ENCODE results near the gene LRSAM1.

LRSAM1 gene

GRCh38 chr9:127445851-127446712 is 5.2 kb upstream of the LRSAM1 start:
- Histone ChIP-seq H3K36me3 (replicated peaks in 1 of 2; ENCODE audit: control insufficient read depth in 2 of 2, insufficient read depth in 2 of 2, low read length in 2 of 2) (peaks cover 64 to 88% of the 10 kb centered on the region in 2 donors), H3K9me3 (replicated peaks in 1 of 2; ENCODE audit: control insufficient read depth in 2 of 2, insufficient read depth in 1 of 2, low read depth in 1 of 2, low read length in 2 of 2) (peaks cover 11 to 63% of the 10 kb centered on the region in 2 donors), H3K27me3 (ENCODE audit: control insufficient read depth in 3 of 3, insufficient read depth in 3 of 3, low read depth in 1 of 3, low read length in 3 of 3) (no peaks in the 10 kb centered on the region), H3K4me3 (ENCODE audit: low read length in 2 of 2) (no peak overlapping the region), H4K91ac (ENCODE audit: low read depth, low read length, poor library complexity) (no peak overlapping the region), H3K79me1 (ENCODE audit: low read depth, low read length) (peaks cover 3% of the 10 kb centered on the region), H2AFZ (ENCODE audit: low read length) (no peak overlapping the region), H2BK15ac (ENCODE audit: low read length) (no peak overlapping the region), H3K14ac (ENCODE audit: low read length) (no peak overlapping the region), H4K8ac (ENCODE audit: low read depth, low read length) (no peak overlapping the region), H2BK12ac (ENCODE audit: low read length) (no peak overlapping the region), H3K9ac (ENCODE audit: low read depth, low read length, poor library complexity) (no peak overlapping the region), H2BK120ac (ENCODE audit: low read depth, low read length) (no peak overlapping the region), H2BK5ac (ENCODE audit: low read length) (no peak overlapping the region), H3K27ac (replicated peaks; ENCODE audit: low read length) (no peak overlapping the region), H3K4me1 (ENCODE audit: control insufficient read depth in 2 of 2, insufficient read depth in 1 of 2, low read depth in 1 of 2, low read length in 2 of 2) (peaks cover 9 to 15% of the 10 kb centered on the region in 2 donors), H2AK5ac (ENCODE audit: low read depth, low read length) (no peak overlapping the region), H3K23ac (ENCODE audit: low read depth, low read length, poor library complexity) (no peak overlapping the region), H3K4me2 (ENCODE audit: insufficient read depth, low read length, poor library complexity, severe bottlenecking) (no peak overlapping the region), H3K18ac (ENCODE audit: low read length) (no peak overlapping the region), H3K4ac (ENCODE audit: low read length) (no peak overlapping the region)
- no CpG with 5 or more reads among the region's 4 CpGs for WGBS, 2 donors (ENCODE audit: extremely low coverage in 2 of 2, insufficient read length in 2 of 2, insufficient replicate concordance in 1 of 2)
- DNase-seq (ENCODE audit: low spot score) = no peak

DNA sequence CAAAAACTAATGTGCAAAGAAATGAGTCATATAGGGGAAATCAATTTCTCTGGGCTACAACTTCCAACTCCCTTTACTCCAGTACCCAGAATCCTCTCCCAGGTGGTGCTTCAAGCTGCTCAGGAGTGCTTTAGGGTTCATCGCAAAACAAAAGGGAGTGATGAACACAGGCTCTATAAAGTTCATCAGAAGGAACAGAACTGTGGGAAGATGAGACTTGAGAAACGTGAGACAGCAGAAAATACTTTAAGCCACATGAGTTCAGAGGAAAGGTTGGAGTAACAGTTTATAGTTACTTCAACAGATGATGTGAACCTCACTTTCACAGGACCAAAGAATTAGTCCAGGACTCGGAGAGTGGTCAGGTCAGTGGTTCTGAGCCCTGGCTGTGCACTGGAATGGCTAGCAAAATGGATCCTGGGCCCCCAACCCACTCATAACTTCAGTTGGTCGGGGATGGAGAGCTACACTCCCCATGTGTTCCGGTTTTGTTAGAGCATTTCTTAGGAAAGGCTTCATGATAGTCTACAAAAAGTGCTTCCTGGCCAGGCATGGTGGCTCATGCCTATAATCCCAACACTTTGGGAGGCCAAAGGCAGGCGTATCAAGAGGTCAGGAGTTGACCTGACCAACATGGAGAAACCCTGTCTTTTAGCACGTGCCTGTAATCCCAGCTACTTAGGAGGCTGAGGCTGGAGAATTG is 4.4 kb upstream of the LRSAM1 start:
- Histone ChIP-seq H3K4me2 (ENCODE audit: insufficient read depth, low read length, poor library complexity, severe bottlenecking) (no peak overlapping the region), H3K9me3 (replicated peaks in 1 of 2; ENCODE audit: control insufficient read depth in 2 of 2, insufficient read depth in 1 of 2, low read depth in 1 of 2, low read length in 2 of 2) (peaks cover 11 to 61% of the 10 kb centered on the region in 2 donors), H2BK12ac (ENCODE audit: low read length) (no peak overlapping the region), H2AFZ (ENCODE audit: low read length) (no peak overlapping the region), H3K9ac (ENCODE audit: low read depth, low read length, poor library complexity) (no peak overlapping the region), H2BK5ac (ENCODE audit: low read length) (no peak overlapping the region), H2BK120ac (ENCODE audit: low read depth, low read length) (no peak overlapping the region), H3K27me3 (ENCODE audit: control insufficient read depth in 3 of 3, insufficient read depth in 3 of 3, low read depth in 1 of 3, low read length in 3 of 3) (no peaks in the 10 kb centered on the region), H3K4ac (ENCODE audit: low read length) (no peak overlapping the region), H3K23ac (ENCODE audit: low read depth, low read length, poor library complexity) (no peak overlapping the region), H3K27ac (replicated peaks; ENCODE audit: low read length) (no peak overlapping the region), H4K8ac (ENCODE audit: low read depth, low read length) (no peak overlapping the region), H3K4me1 (ENCODE audit: control insufficient read depth in 2 of 2, insufficient read depth in 1 of 2, low read depth in 1 of 2, low read length in 2 of 2) (peaks cover 9 to 18% of the 10 kb centered on the region in 2 donors), H3K36me3 (replicated peaks in 1 of 2; ENCODE audit: control insufficient read depth in 2 of 2, insufficient read depth in 2 of 2, low read length in 2 of 2) (peaks cover 63 to 84% of the 10 kb centered on the region in 2 donors), H2BK15ac (ENCODE audit: low read length) (no peak overlapping the region), H3K14ac (ENCODE audit: low read length) (no peak overlapping the region), H2AK5ac (ENCODE audit: low read depth, low read length) (no peak overlapping the region), H4K91ac (ENCODE audit: low read depth, low read length, poor library complexity) (no peak overlapping the region), H3K18ac (ENCODE audit: low read length) (no peak overlapping the region), H3K79me1 (ENCODE audit: low read depth, low read length) (peaks cover 3% of the 10 kb centered on the region), H3K4me3 (ENCODE audit: low read length in 2 of 2) (no peak overlapping the region)
- DNase-seq (ENCODE audit: low spot score) = no peak
- WGBS, 2 donors (ENCODE audit: extremely low coverage in 2 of 2, insufficient read length in 2 of 2, insufficient replicate concordance in 1 of 2) = no CpG with 5 or more reads among the region's 7 CpGs

- peaks cover 11 to 58% of the 10 kb centered on the region in 2 donors for H3K9me3 ChIP-seq (replicated peaks in 1 of 2; ENCODE audit: control insufficient read depth in 2 of 2, insufficient read depth in 1 of 2, low read depth in 1 of 2, low read length in 2 of 2)
- H2AK5ac ChIP-seq (ENCODE audit: low read depth, low read length) = no peak overlapping the region
- H4K8ac ChIP-seq (ENCODE audit: low read depth, low read length) = no peak overlapping the region
- no peak overlapping the region for H3K4ac ChIP-seq (ENCODE audit: low read length)
- H3K4me3 ChIP-seq (ENCODE audit: low read length in 2 of 2) = no peak overlapping the region
- no peak overlapping the region for H3K4me2 ChIP-seq (ENCODE audit: insufficient read depth, low read length, poor library complexity, severe bottlenecking)
- peaks cover 62 to 80% of the 10 kb centered on the region in 2 donors for H3K36me3 ChIP-seq (replicated peaks in 1 of 2; ENCODE audit: control insufficient read depth in 2 of 2, insufficient read depth in 2 of 2, low read length in 2 of 2)
- no peak overlapping the region for H2BK120ac ChIP-seq (ENCODE audit: low read depth, low read length)
- DNase-seq (ENCODE audit: low spot score) = no peak
- no peak overlapping the region for H2BK15ac ChIP-seq (ENCODE audit: low read length)
- H3K9ac ChIP-seq (ENCODE audit: low read depth, low read length, poor library complexity) = no peak overlapping the region
- H3K79me1 ChIP-seq (ENCODE audit: low read depth, low read length) = peaks cover 3% of the 10 kb centered on the region
- H3K18ac ChIP-seq (ENCODE audit: low read length) = no peak overlapping the region
- WGBS, 2 donors (ENCODE audit: extremely low coverage in 2 of 2, insufficient read length in 2 of 2, insufficient replicate concordance in 1 of 2) = no CpG with 5 or more reads among the region's 7 CpGs
- no peak overlapping the region for H3K27ac ChIP-seq (replicated peaks; ENCODE audit: low read length)
- no peak overlapping the region for H2BK5ac ChIP-seq (ENCODE audit: low read length)
- no peak overlapping the region for H3K23ac ChIP-seq (ENCODE audit: low read depth, low read length, poor library complexity)
- H3K27me3 ChIP-seq (ENCODE audit: control insufficient read depth in 3 of 3, insufficient read depth in 3 of 3, low read depth in 1 of 3, low read length in 3 of 3) = no peaks in the 10 kb centered on the region
- no peak overlapping the region for H3K14ac ChIP-seq (ENCODE audit: low read length)
- no peak overlapping the region for H4K91ac ChIP-seq (ENCODE audit: low read depth, low read length, poor library complexity)
- no peak overlapping the region for H2AFZ ChIP-seq (ENCODE audit: low read length)
- H3K4me1 ChIP-seq (ENCODE audit: control insufficient read depth in 2 of 2, insufficient read depth in 1 of 2, low read depth in 1 of 2, low read length in 2 of 2) = peaks cover 11 to 18% of the 10 kb centered on the region in 2 donors
- no peak overlapping the region for H2BK12ac ChIP-seq (ENCODE audit: low read length)
Observed at GRCh38 chr9:127447416-127448111, 3.7 kb upstream of the LRSAM1 start.

All from neuronal stem cell (in vitro differentiated cells).